Hepatocyte (in vitro differentiated cells): ENCODE measurements around the gene CCDC3. TPM values are rescaled to one million over a fixed set of nuclear protein-coding genes. Genes with fewer than 3 reads are reported as not detected.

Experiments
- DNase-seq: peaks from one replicate; pipeline ENCODE4 v3.0.0-alpha.2; 2016; ENCODE audit warnings: low spot score
- H2AFZ ChIP-seq: fragments of 200-600 bp; sonication (generic); 2 replicates; pipeline ENCODE4 v1.6.0; 2016; ENCODE audit warnings: antibody characterized with exemption, mild to moderate bottlenecking
- H3K27ac ChIP-seq: fragments of 200-600 bp; sonication (generic); 2 replicates; pipeline ENCODE4 v1.5.1; 2016; ENCODE audit warnings: mild to moderate bottlenecking
- H3K27me3 ChIP-seq: fragments of 200-600 bp; sonication (generic); 2 replicates; pipeline ENCODE4 v1.6.1; 2016
- H3K36me3 ChIP-seq: fragments of 200-600 bp; sonication (generic); replicated peaks from 2 replicates; pipeline ENCODE4 v1.5.1; 2016; ENCODE audit warnings: low read depth; ENCODE audit not compliant: insufficient read depth
- H3K4me1 ChIP-seq: fragments of 200-600 bp; sonication (generic); 2 replicates; pipeline ENCODE4 v1.5.1; 2016; ENCODE audit warnings: mild to moderate bottlenecking, moderate library complexity; ENCODE audit not compliant: insufficient read depth
- H3K4me2 ChIP-seq: fragments of 200-600 bp; sonication (generic); 2 replicates; pipeline ENCODE4 v1.6.0; 2016
- H3K4me3 ChIP-seq: fragments of 200-600 bp; sonication (generic); 2 replicates; pipeline ENCODE4 v1.5.1; 2016; ENCODE audit warnings: mild to moderate bottlenecking
- H3K79me2 ChIP-seq: fragments of 200-600 bp; sonication (generic); 2 replicates; pipeline ENCODE4 v1.6.0; 2017; ENCODE audit warnings: mild to moderate bottlenecking
- H3K9me2 ChIP-seq: fragments of 200-600 bp; sonication (generic); replicated peaks from 2 replicates; pipeline ENCODE4 v1.6.0; 2017; ENCODE audit warnings: mild to moderate bottlenecking; ENCODE audit not compliant: insufficient read depth
- H3K9me3 ChIP-seq: fragments of 200-600 bp; sonication (generic); 2 replicates; pipeline ENCODE4 v1.5.1; 2016; ENCODE audit warnings: low read depth, mild to moderate bottlenecking
- H4K20me1 ChIP-seq: fragments of 200-600 bp; sonication (generic); 2 replicates; pipeline ENCODE4 v1.6.0; 2016; ENCODE audit warnings: mild to moderate bottlenecking; ENCODE audit not compliant: insufficient read depth, poor library complexity, severe bottlenecking
- EZH2 ChIP-seq: fragments of 200-600 bp; sonication (generic); IDR thresholded peaks from 2 replicates; pipeline ENCODE4 v1.6.1; 2016; ENCODE audit warnings: antibody characterized with exemption, mild to moderate bottlenecking, borderline replicate concordance
- EZH2phosphoT487 ChIP-seq: fragments of 200-600 bp; sonication (generic); IDR thresholded peaks from one replicate; pipeline ENCODE4 v1.6.1; 2018; ENCODE audit warnings: antibody characterized with exemption, mild to moderate bottlenecking, low read depth, moderate library complexity; ENCODE audit not compliant: unreplicated experiment, severe bottlenecking
- WGBS: methylation state at CpG from one replicate; pipeline ENCODE4 v1.1.6; 2016; ENCODE audit warnings: low lambda C conversion rate; ENCODE audit errors: missing lambda C conversion rate; 5-methylcytosine and 5-hydroxymethylcytosine counted together
- polyA plus RNA-seq: library from polyadenylated mRNA; unstranded; fragments of >200 nt; fragmentation: Nextera tagmentation; extraction: Ambion mirVana; gene quantifications from 2 replicates; pipeline ENCODE4 v1.2.1, GENCODE V29; 2016
- small RNA-seq: library from RNA; depleted of rRNA; stranded (forward); fragments of <200 nt; gene quantifications from one replicate; pipeline ENCODE3, GENCODE V24; 2014
- total RNA-seq: library from RNA; depleted of rRNA; stranded (reverse); fragments of >200 nt; gene quantifications from 2 replicates; pipeline ENCODE4 v1.2.3, GENCODE V29; 2014
- TF ChIP-seq, protein P1 (sequence below): fragments of 200-600 bp; sonication (generic); IDR thresholded peaks from 2 replicates; pipeline ENCODE4 v1.5.1; 2016; ENCODE audit warnings: antibody characterized with exemption, mild to moderate bottlenecking; ENCODE audit not compliant: poor library complexity

The CCDC3 gene
- total and polyA plus RNA-seq, 2 experiments from 2014 or later: 10.4 to 10.5 TPM

DNA sequence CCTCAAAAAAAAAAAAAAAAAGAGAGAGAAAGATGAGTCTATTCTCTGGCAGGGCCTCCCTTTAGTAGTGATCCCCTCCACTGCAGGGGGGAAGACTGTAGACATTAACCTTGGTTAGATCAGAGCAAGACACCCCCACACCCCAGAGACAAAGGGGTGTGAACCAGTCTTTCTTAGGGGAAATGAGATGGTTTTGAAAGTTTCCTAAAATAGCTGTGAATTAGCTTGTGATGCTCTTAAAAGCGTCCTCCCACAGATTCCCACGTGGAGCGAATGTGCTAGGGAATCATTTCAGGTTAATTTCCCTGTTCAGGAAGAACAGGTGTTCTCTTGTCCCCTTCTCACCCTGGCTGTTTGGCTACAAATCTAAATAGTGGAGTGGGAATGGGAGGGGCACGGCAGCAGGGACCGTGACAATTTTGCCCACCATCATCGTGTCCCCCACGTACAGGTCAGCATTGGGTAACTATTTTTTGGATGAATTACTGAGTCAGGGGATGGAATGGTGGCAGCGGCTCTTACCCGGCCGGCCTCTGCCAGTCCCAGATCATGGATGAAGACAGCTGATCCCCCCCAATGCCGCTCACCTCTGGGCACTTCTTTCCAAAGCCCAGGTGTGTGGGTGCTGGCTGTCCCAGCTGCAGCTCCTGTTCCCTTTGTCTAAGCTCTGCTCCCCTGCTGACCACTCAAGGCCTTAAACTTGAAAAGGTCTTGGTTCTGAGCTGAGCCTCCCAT, 152.9 kb downstream of the CCDC3 start:
- no peaks in the 10 kb centered on the region for H3K9me3 ChIP-seq
- peak overlapping the region; percentile 14 for H3K27ac ChIP-seq
- no peaks in the 10 kb centered on the region for H4K20me1 ChIP-seq
- WGBS: 88% methylated on average over 11 of the region's 11 CpGs
- no peaks in the 10 kb centered on the region for H3K9me2 ChIP-seq
- H2AFZ ChIP-seq: no peak overlapping the region
- no peaks in the 10 kb centered on the region for H3K27me3 ChIP-seq
- no peak for DNase-seq
- H3K4me3 ChIP-seq: no peak overlapping the region
- no peaks in the 10 kb centered on the region for H3K36me3 ChIP-seq
- no peak overlapping the region for H3K4me2 ChIP-seq
- H3K79me2 ChIP-seq: no peaks in the 10 kb centered on the region
- TF ChIP-seq EZH2: no peak
- TF ChIP-seq, protein P1, sequence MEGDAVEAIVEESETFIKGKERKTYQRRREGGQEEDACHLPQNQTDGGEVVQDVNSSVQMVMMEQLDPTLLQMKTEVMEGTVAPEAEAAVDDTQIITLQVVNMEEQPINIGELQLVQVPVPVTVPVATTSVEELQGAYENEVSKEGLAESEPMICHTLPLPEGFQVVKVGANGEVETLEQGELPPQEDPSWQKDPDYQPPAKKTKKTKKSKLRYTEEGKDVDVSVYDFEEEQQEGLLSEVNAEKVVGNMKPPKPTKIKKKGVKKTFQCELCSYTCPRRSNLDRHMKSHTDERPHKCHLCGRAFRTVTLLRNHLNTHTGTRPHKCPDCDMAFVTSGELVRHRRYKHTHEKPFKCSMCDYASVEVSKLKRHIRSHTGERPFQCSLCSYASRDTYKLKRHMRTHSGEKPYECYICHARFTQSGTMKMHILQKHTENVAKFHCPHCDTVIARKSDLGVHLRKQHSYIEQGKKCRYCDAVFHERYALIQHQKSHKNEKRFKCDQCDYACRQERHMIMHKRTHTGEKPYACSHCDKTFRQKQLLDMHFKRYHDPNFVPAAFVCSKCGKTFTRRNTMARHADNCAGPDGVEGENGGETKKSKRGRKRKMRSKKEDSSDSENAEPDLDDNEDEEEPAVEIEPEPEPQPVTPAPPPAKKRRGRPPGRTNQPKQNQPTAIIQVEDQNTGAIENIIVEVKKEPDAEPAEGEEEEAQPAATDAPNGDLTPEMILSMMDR: no peak
- no peak for TF ChIP-seq EZH2phosphoT487
- H3K4me1 ChIP-seq: peaks cover 16% of the 10 kb centered on the region

DNA sequence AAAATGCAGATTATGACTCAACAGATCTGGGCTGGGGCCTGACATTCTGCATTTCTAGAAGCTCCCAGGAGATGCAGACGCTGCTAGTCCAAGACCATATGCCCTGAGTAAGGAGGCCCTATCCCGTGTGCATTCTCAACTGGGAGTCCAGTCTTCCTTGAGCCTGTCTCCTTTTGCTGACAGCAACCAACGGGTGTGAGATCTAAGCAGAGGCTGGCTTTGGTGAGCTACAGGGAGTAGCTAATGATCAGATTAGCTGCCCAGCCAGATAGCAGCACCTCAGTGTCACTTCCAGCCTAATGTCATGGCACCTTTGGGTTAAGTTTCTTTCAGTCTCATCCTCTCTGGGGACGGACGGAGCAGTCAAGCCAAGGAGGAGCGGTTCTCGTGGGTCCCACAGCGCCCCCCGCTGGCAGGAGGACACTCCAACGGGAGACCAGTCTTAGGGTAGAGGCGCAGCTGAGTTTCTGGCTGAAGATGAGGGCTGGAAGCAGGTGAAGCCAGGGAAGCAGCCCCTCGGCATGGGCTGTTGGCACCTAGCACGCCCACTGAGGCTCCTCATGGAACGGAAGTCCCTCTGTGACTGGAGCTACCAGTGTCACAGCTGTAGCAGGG, 154.0 kb downstream of the CCDC3 start:
- Histone ChIP-seq H3K4me2 (no peak overlapping the region), H3K9me3 (no peaks in the 10 kb centered on the region), H3K4me3 (no peak overlapping the region), H3K27ac (no peak overlapping the region), H3K4me1 (peaks cover 16% of the 10 kb centered on the region), H3K36me3 (no peaks in the 10 kb centered on the region), H2AFZ (no peak overlapping the region), H3K9me2 (no peaks in the 10 kb centered on the region), H4K20me1 (no peaks in the 10 kb centered on the region), H3K79me2 (no peaks in the 10 kb centered on the region), H3K27me3 (no peaks in the 10 kb centered on the region)
- DNase-seq: no peak
- TF ChIP-seq EZH2 (no peak), EZH2phosphoT487 (no peak)
- TF ChIP-seq, protein P1: peak; percentile 31
- 68% methylated on average over 14 of the region's 14 CpGs for WGBS

DNA sequence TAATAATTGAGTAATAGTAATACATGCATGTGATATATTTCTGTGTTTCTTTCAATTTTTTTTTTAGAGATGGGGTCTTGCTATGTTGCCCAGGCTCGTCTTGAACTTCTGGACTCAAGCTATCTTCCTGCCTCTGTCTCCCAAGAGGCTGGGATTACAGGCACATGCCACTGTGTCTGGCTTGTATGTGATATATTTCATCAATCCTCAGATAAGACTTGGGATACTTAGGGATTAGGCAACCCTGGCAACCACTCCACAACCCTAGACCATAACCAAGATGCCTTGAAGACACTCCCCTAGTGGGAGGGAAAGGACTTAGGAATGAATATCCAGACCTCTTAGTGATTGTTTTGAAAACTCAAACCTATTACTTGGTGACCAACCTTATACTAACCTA, 154.8 kb downstream of the CCDC3 start:
- no peak for DNase-seq
- whole genome bisulfite sequencing: 0% methylated on average over 1 of the region's 1 CpG
- peaks cover 16% of the 10 kb centered on the region for H3K4me1 ChIP-seq
- no peaks in the 10 kb centered on the region for H3K79me2 ChIP-seq
- no peak overlapping the region for H3K4me2 ChIP-seq
- H3K27ac ChIP-seq: no peak overlapping the region
- H3K4me3 ChIP-seq: no peak overlapping the region
- H3K9me2 ChIP-seq: no peaks in the 10 kb centered on the region
- H3K36me3 ChIP-seq: no peaks in the 10 kb centered on the region
- H3K27me3 ChIP-seq: no peaks in the 10 kb centered on the region
- H3K9me3 ChIP-seq: no peaks in the 10 kb centered on the region
- H2AFZ ChIP-seq: no peak overlapping the region
- TF ChIP-seq, protein P1: no peak
- TF ChIP-seq EZH2 (no peak), EZH2phosphoT487 (no peak)
- H4K20me1 ChIP-seq: no peaks in the 10 kb centered on the region

Small RNA genes lying within 50 kb of the gene (small RNA-seq; reads per million reads assigned to genes)
- not detected for gene RNA5SP300

Other genes with a start within 250 kb of the CCDC3 start
- 48.7 and 51.0 TPM in 2 replicates for gene OPTN, start 98.5 kb upstream of the CCDC3 start, total RNA-seq
- 79.4 and 84.6 TPM in 2 replicates for gene OPTN, start 98.5 kb upstream of the CCDC3 start, polyA plus RNA-seq
- gene MCM10, start 159.8 kb upstream of the CCDC3 start, total RNA-seq: 2.7 and 3.1 TPM in 2 replicates
- 3.6 and 4.7 TPM in 2 replicates for gene MCM10, start 159.8 kb upstream of the CCDC3 start, polyA plus RNA-seq
- not detected in 2 replicates for gene UCMA, start 232.7 kb upstream of the CCDC3 start, total RNA-seq
- not detected in 2 replicates for gene UCMA, start 232.7 kb upstream of the CCDC3 start, polyA plus RNA-seq